ENCODE measurements around the gene JAK1.
A peak's percentile ranks its signal among the peaks of the same experiment; 100 is the strongest.
"Not testable (repeated sequence)": the region's sequence is repeated elsewhere in the genome, so short reads cannot be mapped to it uniquely, and the experiment has no call there.

JAK1 gene

GRCh38 chr1:64948216-64948615 lies 18.1 kb downstream of the JAK1 start:
- DNase-seq, result no peak

GRCh38 chr1:64946916-64947315 lies 19.4 kb downstream of the JAK1 start:
- no peak for DNase-seq

- DNase-seq, result no peak
These were observed 21.4 kb downstream of the JAK1 start for GRCh38 chr1:64944913-64945312.

- no peak for DNase-seq
These were observed 23.7 kb downstream of the JAK1 start for GRCh38 chr1:64942675-64943074.

GRCh38 chr1:64942118-64942517 lies 24.2 kb downstream of the JAK1 start:
- no peak for DNase-seq

GRCh38 chr1:64941461-64942117 lies 24.8 kb downstream of the JAK1 start:
- DNase-seq, result no peak

GRCh38 chr1:64940025-64940424 lies 26.3 kb downstream of the JAK1 start:
- DNase-seq, result no peak

- no peak for DNase-seq
These were observed 27.4 kb downstream of the JAK1 start for GRCh38 chr1:64938991-64939390.

- no peak for DNase-seq
These were observed 29.4 kb downstream of the JAK1 start for GRCh38 chr1:64936956-64937355.

- no peak for DNase-seq
These were observed 30.7 kb downstream of the JAK1 start for GRCh38 chr1:64935551-64936155.

- no peak for DNase-seq
These were observed 31.5 kb downstream of the JAK1 start for GRCh38 chr1:64934878-64935275.

GRCh38 chr1:64934115-64934877 lies 32.1 kb downstream of the JAK1 start:
- DNase-seq, result no peak

- peak; percentile 31 for DNase-seq
These were observed 32.9 kb downstream of the JAK1 start for GRCh38 chr1:64933296-64934070.

- no peak for DNase-seq
These were observed 33.4 kb downstream of the JAK1 start for GRCh38 chr1:64932962-64933295.

GRCh38 chr1:64930640-64931039 lies 35.7 kb downstream of the JAK1 start:
- DNase-seq, result not testable (repeated sequence)

- no peak for DNase-seq
These were observed 37.1 kb downstream of the JAK1 start for GRCh38 chr1:64929221-64929620.

GRCh38 chr1:64928325-64928724 lies 38.0 kb downstream of the JAK1 start:
- no peak for DNase-seq

- no peak for DNase-seq
These were observed 40.8 kb downstream of the JAK1 start for GRCh38 chr1:64925594-64925993.

- peak; percentile 17 for DNase-seq
These were observed 43.0 kb downstream of the JAK1 start for GRCh38 chr1:64923294-64923718.

GRCh38 chr1:64922336-64922735 lies 44.0 kb downstream of the JAK1 start:
- DNase-seq, result no peak

GRCh38 chr1:64921771-64922170 lies 44.6 kb downstream of the JAK1 start:
- DNase-seq, result no peak

- DNase-seq, result no peak
These were observed 45.3 kb downstream of the JAK1 start for GRCh38 chr1:64920941-64921589.

- not testable (repeated sequence) for DNase-seq
These were observed 47.2 kb downstream of the JAK1 start for GRCh38 chr1:64919120-64919519.
